ENCODE results near the gene PATZ1.

DNA sequence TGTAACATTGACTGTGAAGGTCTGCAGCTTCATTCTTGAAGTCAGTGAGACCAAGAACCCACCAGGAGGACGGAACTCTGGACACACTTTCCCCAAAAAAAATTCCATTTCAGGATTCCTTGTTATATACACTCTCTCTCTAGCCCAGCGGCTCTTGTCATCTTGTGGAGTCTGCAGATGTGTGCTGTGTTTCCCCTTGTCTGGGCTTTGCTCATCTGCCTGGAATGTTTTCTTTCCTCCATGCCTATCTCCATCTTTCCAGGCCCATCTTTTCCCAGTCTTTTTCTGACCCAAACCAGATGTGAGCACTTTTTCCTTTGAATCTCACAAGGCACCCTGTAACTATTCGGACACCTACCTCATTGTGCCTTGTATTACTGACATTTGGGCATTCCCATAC is 48.2 kb upstream of the PATZ1 start:
- TF ChIP-seq, protein P1, sequence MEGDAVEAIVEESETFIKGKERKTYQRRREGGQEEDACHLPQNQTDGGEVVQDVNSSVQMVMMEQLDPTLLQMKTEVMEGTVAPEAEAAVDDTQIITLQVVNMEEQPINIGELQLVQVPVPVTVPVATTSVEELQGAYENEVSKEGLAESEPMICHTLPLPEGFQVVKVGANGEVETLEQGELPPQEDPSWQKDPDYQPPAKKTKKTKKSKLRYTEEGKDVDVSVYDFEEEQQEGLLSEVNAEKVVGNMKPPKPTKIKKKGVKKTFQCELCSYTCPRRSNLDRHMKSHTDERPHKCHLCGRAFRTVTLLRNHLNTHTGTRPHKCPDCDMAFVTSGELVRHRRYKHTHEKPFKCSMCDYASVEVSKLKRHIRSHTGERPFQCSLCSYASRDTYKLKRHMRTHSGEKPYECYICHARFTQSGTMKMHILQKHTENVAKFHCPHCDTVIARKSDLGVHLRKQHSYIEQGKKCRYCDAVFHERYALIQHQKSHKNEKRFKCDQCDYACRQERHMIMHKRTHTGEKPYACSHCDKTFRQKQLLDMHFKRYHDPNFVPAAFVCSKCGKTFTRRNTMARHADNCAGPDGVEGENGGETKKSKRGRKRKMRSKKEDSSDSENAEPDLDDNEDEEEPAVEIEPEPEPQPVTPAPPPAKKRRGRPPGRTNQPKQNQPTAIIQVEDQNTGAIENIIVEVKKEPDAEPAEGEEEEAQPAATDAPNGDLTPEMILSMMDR (IDR thresholded peaks at IDR 0.05) = no peak
- TF ChIP-seq POLR2AphosphoS5 (IDR thresholded peaks at IDR 0.05) (no peak), POLR2A (IDR thresholded peaks at IDR 0.05) (no peak), EP300 (IDR thresholded peaks at IDR 0.05) (no peak)
